Right cardiac atrium (tissue), 5 donors: Measurements from ENCODE around the gene AQP12A. TPM values are rescaled to one million over a fixed set of nuclear protein-coding genes. Genes with fewer than 3 reads are reported as not detected.

Experiments
- ATAC-seq, 2 donors: fragments of 200-7000 bp; cut with Tn5 transposase; one replicate each; pipeline versions ENCODE4 v1.8.0 to v1.9.1; 2020; ENCODE audit warnings: moderate library complexity in 2 of 2, mild to moderate bottlenecking in 1 of 2
- DNase-seq, 3 donors: peaks; one replicate each; pipeline ENCODE4 v3.0.0-alpha.2; 2020
- H3K27ac ChIP-seq: one replicate; pipeline ENCODE4 v1.5.1; 2013; ENCODE audit warnings: mild to moderate bottlenecking, low read length, control low read depth, moderate library complexity
- H3K27me3 ChIP-seq: one replicate; pipeline ENCODE4 v1.6.1; 2013; ENCODE audit not compliant: control insufficient read depth, insufficient read depth
- H3K4me1 ChIP-seq: one replicate; pipeline ENCODE4 v1.6.1; 2013; ENCODE audit warnings: low read length; ENCODE audit not compliant: control insufficient read depth, insufficient read depth
- H3K4me3 ChIP-seq: one replicate; pipeline ENCODE4 v1.5.1; 2013; ENCODE audit warnings: low read length, control low read depth
- H3K9me3 ChIP-seq: one replicate; pipeline ENCODE4 v1.6.1; 2013; ENCODE audit warnings: low read length; ENCODE audit not compliant: control insufficient read depth
- WGBS: extraction: QIAGEN DNeasy Blood & Tissue Kit; methylation state at CpG from one replicate; pipeline ENCODE4 v1.1.7; 2013; 5-methylcytosine and 5-hydroxymethylcytosine counted together
- intact Hi-C, 4 donors: fragments of 100-400 bp; cut with DNase I; formaldehyde crosslinking; loops; one replicate each; pipeline versions ENCODE4 v1.11.0 to v1.14.0; 2022 to 2023
- polyA plus RNA-seq: library from polyadenylated mRNA; stranded (reverse); fragments of 200-250 nt; gene quantifications from one replicate; pipeline ENCODE4 v1.2.3, GENCODE V29; 2013
- total RNA-seq, 4 donors: library from RNA; stranded (reverse); fragmentation: NEBNext Ultra II Directional; extraction: Animal tissue kit (Norgen Biotek cat#: 25700); gene quantifications; one replicate each; pipeline ENCODE4 v1.2.1, GENCODE V29; 2021
- donor health status: healthy with polysubstance abuse.
- donor health status: DM: no; HTN: yes; CAD: no.
- donor health status: DM: no; HTN: no; CAD: no.
- donor health status: DM: no; HTN: yes; CAD: no; lungs with severe emphysema.
- donor health status: DM: yes; HTN: yes; CAD: no.

Gene AQP12A
- total and polyA plus RNA-seq, 5 donors = not detected

- Histone ChIP-seq H3K4me3 (no peak overlapping the region), H3K27ac (no peak overlapping the region), H3K4me1 (no peaks in the 10 kb centered on the region), H3K9me3 (no peaks in the 10 kb centered on the region), H3K27me3 (no peaks in the 10 kb centered on the region)
- ATAC-seq = no peak
- intact Hi-C loops = no loop called here
- WGBS = 88% methylated on average over 9 of the region's 9 CpGs
- DNase-seq = peak in 1 of 3 donors; percentile 25
Measured at GRCh38 chr2:240712121-240712520, 20.5 kb downstream of the AQP12A start.

DNA sequence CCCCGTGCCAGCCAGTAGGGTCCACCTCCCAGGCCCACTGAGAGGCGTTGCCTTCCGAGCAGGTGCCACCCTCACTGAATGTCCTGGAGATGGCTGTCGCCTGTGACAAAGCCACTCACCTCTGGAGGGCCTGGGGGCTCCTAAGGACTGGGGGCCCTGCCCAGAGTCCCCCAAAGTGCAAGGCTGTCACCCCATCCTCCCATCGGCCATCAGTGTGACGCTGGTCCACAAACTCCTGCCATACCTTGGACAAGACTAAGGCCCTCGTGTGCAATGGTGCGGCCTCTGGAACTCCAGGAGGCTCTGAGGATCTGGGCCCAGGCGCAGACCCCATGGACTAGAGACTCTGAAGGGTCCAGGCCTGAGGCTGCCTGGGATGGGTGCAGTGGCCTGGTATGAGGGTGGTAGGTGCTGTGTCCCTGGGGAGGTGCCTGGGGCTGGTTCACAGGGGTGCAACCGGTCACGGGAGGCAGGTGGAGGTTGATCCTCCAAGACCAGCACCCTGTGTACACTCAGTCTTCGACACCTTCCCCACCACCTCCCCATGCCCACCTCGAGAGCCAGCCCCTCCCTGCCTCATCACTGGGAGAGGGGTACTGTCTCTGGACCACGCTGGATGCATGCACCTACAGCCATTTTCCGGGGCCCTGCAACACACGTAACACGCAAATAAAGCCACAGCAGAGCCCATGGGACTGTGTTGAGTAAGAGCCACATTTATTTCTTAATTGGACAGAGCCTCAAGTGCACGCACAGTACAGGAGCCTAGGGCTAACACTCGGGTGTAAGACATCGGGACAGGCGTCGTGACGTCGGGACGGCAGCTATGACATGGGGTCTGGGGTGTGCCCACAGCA lies 21.6 kb downstream of the AQP12A start:
- Histone ChIP-seq H3K4me1 (no peaks in the 10 kb centered on the region), H3K27ac (no peak overlapping the region), H3K9me3 (no peaks in the 10 kb centered on the region), H3K27me3 (no peaks in the 10 kb centered on the region), H3K4me3 (no peak overlapping the region)
- DNase-seq (peak in 2 of 3 donors; percentile 36 to 50), ATAC-seq (peak in 1 of 2 donors; percentile 14)
- intact Hi-C loops = no loop called here
- WGBS = 82% methylated on average over 25 of the region's 25 CpGs

- intact Hi-C loops = no loop called here
- 67% methylated on average over 26 of the region's 26 CpGs for WGBS
- Histone ChIP-seq H3K27me3 (no peaks in the 10 kb centered on the region), H3K4me1 (no peaks in the 10 kb centered on the region), H3K27ac (no peak overlapping the region), H3K9me3 (no peaks in the 10 kb centered on the region), H3K4me3 (no peak overlapping the region)
- peak in 1 of 2 donors; percentile 6 for ATAC-seq
- DNase-seq = peak in 2 of 3 donors; percentile 37 to 52
Measured at GRCh38 chr2:240713928-240714746, 22.5 kb downstream of the AQP12A start.

DNA sequence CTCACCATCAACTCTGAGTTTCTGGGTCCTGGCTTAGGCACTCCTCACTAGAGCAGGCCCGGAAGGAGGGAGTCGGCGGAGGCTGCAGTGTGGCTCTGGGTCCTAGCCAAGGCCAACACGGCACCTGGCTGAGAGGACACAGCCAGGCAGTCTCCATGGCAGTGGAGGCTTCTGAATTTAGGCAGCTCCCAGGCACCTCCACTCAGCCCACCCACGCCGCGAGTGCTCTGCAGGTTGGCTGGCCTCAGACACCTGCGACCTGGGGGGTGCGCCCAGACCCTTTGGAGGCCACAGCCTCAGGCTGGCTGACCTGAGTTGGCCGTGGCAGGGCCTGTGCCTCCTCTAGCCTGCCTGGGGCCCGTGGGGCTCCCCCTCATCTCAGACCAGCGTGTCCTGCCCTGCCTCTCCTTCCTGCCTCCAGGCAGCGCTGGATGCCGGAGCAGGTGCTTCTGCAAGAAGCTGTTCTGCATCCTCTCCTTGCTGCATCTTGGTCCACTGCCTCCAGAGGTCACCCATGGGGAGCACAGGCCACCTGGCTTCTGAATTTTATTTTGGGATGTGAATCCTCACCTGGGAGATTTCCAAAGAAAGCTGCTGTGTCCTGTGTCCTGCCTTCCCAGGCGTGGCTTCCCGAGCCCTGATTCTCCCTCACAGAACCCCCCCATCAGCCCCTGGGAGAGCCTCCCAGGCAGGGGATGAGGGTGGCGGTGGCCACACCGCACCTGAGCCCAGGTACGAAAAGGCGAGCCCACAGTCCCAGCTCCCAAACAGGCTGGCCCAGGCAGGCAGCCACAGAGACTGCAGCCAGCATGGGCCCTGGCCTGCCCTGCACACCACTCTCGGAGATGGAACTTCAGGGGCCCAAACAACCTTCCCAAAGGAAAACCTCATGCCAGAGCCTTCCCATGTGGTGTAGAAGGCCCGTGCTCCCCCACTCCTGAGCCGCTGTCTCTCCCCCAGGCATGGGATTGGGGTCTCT lies 23.4 kb downstream of the AQP12A start:
- ATAC-seq (no peak), DNase-seq (peak in 2 of 3 donors; percentile 46 to 49)
- 67% methylated on average over 23 of the region's 23 CpGs for WGBS
- Histone ChIP-seq H3K27ac (no peak overlapping the region), H3K4me1 (no peaks in the 10 kb centered on the region), H3K27me3 (no peaks in the 10 kb centered on the region), H3K4me3 (no peak overlapping the region), H3K9me3 (no peaks in the 10 kb centered on the region)
- intact Hi-C loops = no loop called here

DNA sequence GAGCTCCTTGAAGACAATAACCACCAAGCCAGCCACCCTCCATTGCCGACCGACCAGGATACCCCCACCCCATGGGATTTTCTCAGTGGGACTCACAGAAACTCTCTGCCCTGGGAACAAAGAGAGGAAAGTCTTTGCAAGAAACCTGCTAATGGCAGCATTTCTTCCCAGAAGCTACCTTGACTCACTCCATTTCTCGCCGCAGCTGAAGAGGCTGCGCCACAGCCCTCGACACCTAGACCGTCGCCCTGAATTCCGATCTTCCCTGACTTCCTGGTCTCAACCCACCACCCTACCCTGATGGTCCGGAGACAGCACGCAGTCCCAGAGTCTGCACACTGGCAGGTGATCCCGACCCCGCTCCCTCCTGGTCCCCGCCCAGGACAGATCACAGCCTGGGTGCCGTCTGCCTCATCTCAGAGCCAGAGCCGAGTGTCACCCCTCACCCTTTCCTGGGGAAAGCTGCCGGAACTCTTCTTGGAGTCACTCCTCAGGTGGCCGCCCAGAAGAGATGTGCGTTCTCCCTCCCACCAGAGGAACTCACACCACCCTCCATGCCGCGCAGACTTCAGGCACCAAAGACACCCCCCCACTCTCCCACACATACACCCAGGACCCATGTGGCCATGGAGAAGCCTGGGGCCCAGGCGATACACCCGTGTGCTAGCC lies 24.6 kb downstream of the AQP12A start:
- intact Hi-C loops = no loop called here
- H3K9me3 ChIP-seq = no peaks in the 10 kb centered on the region
- H3K27ac ChIP-seq = no peak overlapping the region
- DNase-seq (peak in 1 of 3 donors; percentile 27), ATAC-seq (no peak)
- WGBS = 89% methylated on average over 23 of the region's 23 CpGs
- no peaks in the 10 kb centered on the region for H3K27me3 ChIP-seq
- H3K4me1 ChIP-seq = no peaks in the 10 kb centered on the region
- H3K4me3 ChIP-seq = no peak overlapping the region

DNA sequence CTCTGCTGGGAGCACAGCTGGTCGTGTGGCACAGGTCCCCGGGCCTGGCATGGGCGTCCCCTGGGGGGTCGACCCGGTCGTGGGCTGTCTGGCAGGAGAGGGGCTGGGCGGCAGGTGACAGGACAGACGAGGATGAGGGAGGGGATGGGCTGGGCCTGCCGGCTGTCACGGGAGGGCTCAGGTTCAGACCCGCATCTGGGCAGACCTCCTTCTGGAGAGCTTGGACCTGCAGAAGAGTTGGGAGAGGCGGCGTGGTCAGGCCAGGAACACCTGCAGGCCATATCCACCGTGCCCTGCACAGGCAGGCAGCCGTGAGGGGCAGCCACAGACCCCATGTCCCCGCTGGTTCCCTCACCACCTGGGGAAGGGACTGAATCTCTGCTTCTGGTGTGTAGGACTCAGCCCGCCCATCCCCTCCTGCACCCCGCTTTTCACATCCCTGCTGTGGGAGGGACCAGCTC lies 25.5 kb downstream of the AQP12A start:
- intact Hi-C loops = no loop called here
- H3K9me3 ChIP-seq = no peaks in the 10 kb centered on the region
- H3K4me3 ChIP-seq = no peak overlapping the region
- H3K27me3 ChIP-seq = no peaks in the 10 kb centered on the region
- no peak overlapping the region for H3K27ac ChIP-seq
- WGBS = 80% methylated on average over 18 of the region's 18 CpGs
- DNase-seq (peak in 2 of 3 donors; percentile 25 to 47), ATAC-seq (no peak)
- no peaks in the 10 kb centered on the region for H3K4me1 ChIP-seq

DNA sequence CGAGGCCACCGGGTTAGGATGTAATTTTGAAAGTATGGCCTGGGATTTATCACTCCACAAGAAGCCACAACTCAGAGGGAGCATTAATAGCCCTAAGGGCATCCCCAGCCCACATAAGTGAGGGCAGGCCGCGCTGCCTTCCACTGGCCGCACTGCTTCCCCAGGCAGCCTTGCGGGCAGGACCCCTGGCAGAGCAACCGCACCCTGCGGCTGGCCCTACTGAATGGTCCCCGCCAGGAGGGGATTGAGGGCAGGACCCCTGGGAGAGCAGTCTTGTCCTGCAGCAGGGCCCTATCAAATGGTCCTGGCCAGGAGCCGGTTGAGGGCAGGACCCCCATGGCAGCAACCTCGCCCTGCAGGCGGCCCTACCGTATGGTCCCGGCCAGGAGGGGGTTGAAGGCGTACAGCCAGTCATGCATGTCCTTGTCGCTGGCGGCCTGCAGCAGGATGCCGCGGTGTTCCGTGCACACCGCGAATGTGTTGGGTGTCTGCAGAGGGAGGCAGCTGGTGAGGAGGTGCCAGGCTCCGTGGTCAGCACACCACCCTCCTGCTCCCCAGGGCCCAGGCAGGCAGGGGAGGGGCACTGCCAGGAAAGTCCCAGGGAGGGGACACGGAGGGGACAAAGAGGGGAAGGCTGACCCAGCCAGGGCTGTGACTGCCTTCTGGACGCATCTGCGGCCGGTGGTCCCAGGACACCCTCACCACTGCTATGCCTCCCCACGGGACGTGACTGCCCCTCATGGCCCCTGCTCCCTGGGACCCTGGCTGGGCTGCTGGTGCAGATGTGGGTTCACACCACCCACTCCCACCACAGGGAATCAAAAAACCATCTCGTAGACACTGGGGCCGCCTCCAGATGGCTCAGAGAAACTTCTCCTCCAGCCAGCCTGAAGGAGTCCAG lies 26.3 kb downstream of the AQP12A start:
- Histone ChIP-seq H3K9me3 (no peaks in the 10 kb centered on the region), H3K27me3 (no peaks in the 10 kb centered on the region), H3K27ac (no peak overlapping the region), H3K4me1 (no peaks in the 10 kb centered on the region), H3K4me3 (no peak overlapping the region)
- ATAC-seq = no peak
- intact Hi-C loops = no loop called here
- 86% methylated on average over 31 of the region's 31 CpGs for WGBS
- peak in 2 of 3 donors; percentile 34 to 39 for DNase-seq

GRCh38 chr2:240718896-240719490 lies 27.3 kb downstream of the AQP12A start:
- Histone ChIP-seq H3K27me3 (no peaks in the 10 kb centered on the region), H3K27ac (no peak overlapping the region), H3K4me1 (no peaks in the 10 kb centered on the region), H3K9me3 (no peaks in the 10 kb centered on the region), H3K4me3 (no peak overlapping the region)
- no peak for ATAC-seq
- intact Hi-C loops = no loop called here
- WGBS = 91% methylated on average over 25 of the region's 25 CpGs
- DNase-seq = peak in 2 of 3 donors; percentile 36 to 40
